Activated T-cell treated with anti-CD3 and anti-CD28 coated beads, Interleukin-2, amount 50 U/mL, for 4 hours (primary cell): ENCODE measurements around the gene SMDT1. TPM values are rescaled to one million over a fixed set of nuclear protein-coding genes. Genes with fewer than 3 reads are reported as not detected.
"Not testable (repeated sequence)": the region's sequence is repeated elsewhere in the genome, so short reads cannot be mapped to it uniquely, and the experiment has no call there.

Experiments used
- ATAC-seq, 2 donors: fragments of 200-7000 bp; cut with Tn5 transposase; one replicate each; pipeline ENCODE4 v1.10.0; 2021
- DNase-seq: peaks from one replicate; pipeline ENCODE4 v3.0.0-alpha.2; 2020
- H3K27me3 Mint-ChIP-seq: one replicate; pipeline ENCODE4 v1.8.0; 2021; ENCODE audit warnings: low read depth, mixed read lengths
- H3K36me3 Mint-ChIP-seq: one replicate; pipeline ENCODE4 v1.8.0; 2022; ENCODE audit warnings: mixed read lengths; ENCODE audit not compliant: insufficient read depth
- H3K4me1 Mint-ChIP-seq: one replicate; pipeline ENCODE4 v1.8.0; 2021; ENCODE audit warnings: low read depth, mixed read lengths
- H3K4me3 Mint-ChIP-seq: one replicate; pipeline ENCODE4 v1.8.0; 2021; ENCODE audit warnings: mild to moderate bottlenecking, moderate library complexity, mixed read lengths
- H3K9me3 Mint-ChIP-seq: one replicate; pipeline ENCODE4 v1.8.0; 2021; ENCODE audit warnings: mixed read lengths
- total RNA-seq, 3 donors: library from RNA; stranded (reverse); gene quantifications; one replicate each; pipeline ENCODE4 v1.2.1, GENCODE V29; 2021

SMDT1 gene
- total RNA-seq, 3 donors from 2014 or later: 84.0 to 88.2 (median 86.6) TPM

GRCh38 chr22:42066126-42066761 lies 13.3 kb upstream of the SMDT1 start:
- Mint-ChIP-seq H3K4me1 (peaks cover 15% of the 10 kb centered on the region), H3K27me3 (no peaks in the 10 kb centered on the region), H3K36me3 (peaks cover 24% of the 10 kb centered on the region), H3K4me3 (no peak overlapping the region), H3K9me3 (no peaks in the 10 kb centered on the region)
- ATAC-seq: no peak
- DNase-seq: no peak

- ATAC-seq (no peak), DNase-seq (no peak)
- Mint-ChIP-seq H3K36me3 (peaks cover 24% of the 10 kb centered on the region), H3K4me1 (peaks cover 21% of the 10 kb centered on the region), H3K9me3 (no peaks in the 10 kb centered on the region), H3K4me3 (no peak overlapping the region), H3K27me3 (no peaks in the 10 kb centered on the region)
Observed at GRCh38 chr22:42066937-42067336, 12.6 kb upstream of the SMDT1 start.

GRCh38 chr22:42067671-42068251 lies 11.7 kb upstream of the SMDT1 start:
- DNase-seq: no peak
- Mint-ChIP-seq H3K36me3 (peaks cover 19% of the 10 kb centered on the region), H3K27me3 (no peaks in the 10 kb centered on the region), H3K4me1 (peaks cover 23% of the 10 kb centered on the region), H3K4me3 (no peak overlapping the region), H3K9me3 (no peaks in the 10 kb centered on the region)
- ATAC-seq: no peak

- H3K27me3 Mint-ChIP-seq: no peaks in the 10 kb centered on the region
- H3K36me3 Mint-ChIP-seq: peaks cover 15% of the 10 kb centered on the region
- no peak overlapping the region for H3K4me3 Mint-ChIP-seq
- peaks cover 24% of the 10 kb centered on the region for H3K4me1 Mint-ChIP-seq
- no peak for DNase-seq
- H3K9me3 Mint-ChIP-seq: no peaks in the 10 kb centered on the region
- ATAC-seq: no peak
Observed at GRCh38 chr22:42068291-42068690, 11.2 kb upstream of the SMDT1 start.

- ATAC-seq (peak in 1 of 2 donors; percentile 1), DNase-seq (no peak)
- H3K4me1 Mint-ChIP-seq: peaks cover 28% of the 10 kb centered on the region
- H3K4me3 Mint-ChIP-seq: peak overlapping the region; percentile 86
- H3K27me3 Mint-ChIP-seq: no peaks in the 10 kb centered on the region
- peaks cover 12% of the 10 kb centered on the region for H3K36me3 Mint-ChIP-seq
- no peaks in the 10 kb centered on the region for H3K9me3 Mint-ChIP-seq
Observed at GRCh38 chr22:42069801-42070516, 9.5 kb upstream of the SMDT1 start.

- no peaks in the 10 kb centered on the region for H3K27me3 Mint-ChIP-seq
- ATAC-seq (peak; percentile 97 to 98), DNase-seq (peak; percentile 78)
- H3K36me3 Mint-ChIP-seq: peaks cover 7% of the 10 kb centered on the region
- no peaks in the 10 kb centered on the region for H3K9me3 Mint-ChIP-seq
- H3K4me1 Mint-ChIP-seq: peaks cover 33% of the 10 kb centered on the region
- H3K4me3 Mint-ChIP-seq: peak within 1 kb of the TSS; percentile 86
Observed at GRCh38 chr22:42070517-42071422, 8.7 kb upstream of the SMDT1 start, which contains the start of gene NAGA. NAGA (minus strand) TSS chr22:42070812; CDS start chr22:42070297, 515 bp downstream.

GRCh38 chr22:42071508-42071907 lies 8.0 kb upstream of the SMDT1 start:
- not testable (repeated sequence) for H3K27me3 Mint-ChIP-seq, DNase-seq, ATAC-seq, H3K36me3 Mint-ChIP-seq, H3K9me3 Mint-ChIP-seq
- Mint-ChIP-seq H3K4me1 (peaks cover 33% of the 10 kb centered on the region), H3K4me3 (peak overlapping the region; percentile 86)

GRCh38 chr22:42072606-42073330 lies 6.7 kb upstream of the SMDT1 start:
- Mint-ChIP-seq H3K4me1 (peaks cover 33% of the 10 kb centered on the region), H3K36me3 (peaks cover under 1% of the 10 kb centered on the region), H3K9me3 (no peaks in the 10 kb centered on the region), H3K27me3 (no peaks in the 10 kb centered on the region), H3K4me3 (peak overlapping the region; percentile 52)
- ATAC-seq: no peak
- no peak for DNase-seq

- Mint-ChIP-seq H3K4me1 (peaks cover 34% of the 10 kb centered on the region), H3K4me3 (peak overlapping the region; percentile 52), H3K9me3 (no peaks in the 10 kb centered on the region), H3K27me3 (no peaks in the 10 kb centered on the region), H3K36me3 (no peaks in the 10 kb centered on the region)
- ATAC-seq (no peak), DNase-seq (no peak)
Observed at GRCh38 chr22:42073621-42074041, 5.9 kb upstream of the SMDT1 start.

GRCh38 chr22:42074132-42074811 lies 5.2 kb upstream of the SMDT1 start, which contains the start of gene PHETA2:
PHETA2 (plus strand) TSS chr22:42074248; CDS start chr22:42077294, 3,046 bp downstream.
- DNase-seq (peak; percentile 47), ATAC-seq (peak in 1 of 2 donors; percentile 7)
- Mint-ChIP-seq H3K4me3 (peak within 1 kb of the TSS; percentile 63), H3K9me3 (no peaks in the 10 kb centered on the region), H3K27me3 (no peaks in the 10 kb centered on the region), H3K4me1 (peaks cover 40% of the 10 kb centered on the region), H3K36me3 (no peaks in the 10 kb centered on the region)

- H3K4me3 Mint-ChIP-seq: peak overlapping the region; percentile 46
- H3K36me3 Mint-ChIP-seq: no peaks in the 10 kb centered on the region
- H3K4me1 Mint-ChIP-seq: peaks cover 38% of the 10 kb centered on the region
- DNase-seq: no peak
- H3K9me3 Mint-ChIP-seq: no peaks in the 10 kb centered on the region
- no peaks in the 10 kb centered on the region for H3K27me3 Mint-ChIP-seq
- ATAC-seq: no peak
Observed at GRCh38 chr22:42074846-42075676, 4.4 kb upstream of the SMDT1 start.

- H3K4me1 Mint-ChIP-seq: peaks cover 33% of the 10 kb centered on the region
- ATAC-seq (no peak), DNase-seq (no peak)
- H3K4me3 Mint-ChIP-seq: no peak overlapping the region
- peaks cover 4% of the 10 kb centered on the region for H3K36me3 Mint-ChIP-seq
- no peaks in the 10 kb centered on the region for H3K9me3 Mint-ChIP-seq
- no peaks in the 10 kb centered on the region for H3K27me3 Mint-ChIP-seq
Observed at GRCh38 chr22:42076764-42077485, 2.6 kb upstream of the SMDT1 start.
